HepG2 (cell line): ENCODE measurements around the gene SMIM29. TPM values are rescaled to one million over a fixed set of nuclear protein-coding genes. Genes with fewer than 3 reads are reported as not detected.

ENCODE experiments used
- ATAC-seq: fragments of 200-7000 bp; cut with Tn5 transposase; 3 replicates; pipeline ENCODE4 v1.9.1; 2020; ENCODE audit warnings: mild to moderate bottlenecking, moderate library complexity
- BruUV-seq: library from RNA; stranded (reverse); fragments of 400-500 nt; replicated peaks from 2 replicates; lab custom pipeline; 2021; lab: Mats Ljungman, UMichigan
- CTCF ChIA-PET: fragments of 300-600 bp; formaldehyde crosslinking; extraction: SDS; loops from one replicate; lab custom pipeline; 2021; ENCODE audit warnings: low total read pairs, inconsistent platforms, low intra/inter-chr PET ratio; lab: Yijun Ruan, JAX
- POLR2A ChIA-PET: fragments of 350-600 bp; sonication (Branson Sonifier 250); formaldehyde crosslinking; loops from one replicate; lab custom pipeline; 2020; ENCODE audit warnings: antibody characterized with exemption, inconsistent platforms; lab: Yijun Ruan, JAX
- DNase-seq: peaks from one replicate; pipeline ENCODE4 v3.0.0-alpha.2; 2015; ENCODE audit warnings: low spot score
- FAIRE-seq: peaks from 3 replicates; lab custom pipeline; 2011; peaks lifted over from hg19 to GRCh38; lab: Jason Lieb, UNC
- H2AFZ ChIP-seq: one replicate; pipeline ENCODE4 v1.6.1; 2011; ENCODE audit warnings: low read length, inconsistent platforms
- H3K27ac ChIP-seq: fragments of 300-600 bp; 3 replicates; pipeline ENCODE4 v1.8.0; 2011; ENCODE audit warnings: mixed run types, mild to moderate bottlenecking, mixed read lengths, low read length, inconsistent platforms; ENCODE audit not compliant: insufficient read depth; ENCODE audit errors: extremely low read length
- H3K27me3 ChIP-seq, 2 experiments: fragments of 200-600 bp in 1 of 2; 2 replicates in 1 of 2; 3 replicates in 1 of 2; pipeline versions ENCODE4 v1.6.0 to v1.8.0; 2011; ENCODE audit warnings: low read length in 2 of 2, mild to moderate bottlenecking in 2 of 2, moderate library complexity in 2 of 2, inconsistent platforms in 1 of 2; ENCODE audit not compliant: insufficient read depth in 2 of 2, control insufficient read depth in 1 of 2
- H3K36me3 ChIP-seq, 2 experiments: fragments of 200-600 bp in 1 of 2; replicated peaks in 1 of 2; 2 replicates in 1 of 2; 3 replicates in 1 of 2; pipeline versions ENCODE4 v1.5.1 to v1.8.0; 2011; ENCODE audit warnings: low read length in 2 of 2, inconsistent platforms in 1 of 2; ENCODE audit not compliant: insufficient read depth in 2 of 2, control insufficient read depth in 1 of 2
- H3K4me1 ChIP-seq: 2 replicates; pipeline ENCODE4 v1.5.1; 2012; ENCODE audit warnings: low read length, inconsistent platforms; ENCODE audit not compliant: insufficient read depth
- H3K4me2 ChIP-seq: 2 replicates; pipeline ENCODE4 v1.6.0; 2011; ENCODE audit warnings: low read depth, low read length, inconsistent platforms
- H3K4me3 ChIP-seq, 3 experiments: fragments of 200-600 bp in 1 of 3; sonication (generic), shearing (Covaris generic) in 1 of 3; replicated peaks in 1 of 3; 2 replicates each; pipeline ENCODE4 v1.5.1; 2011 to 2016; ENCODE audit warnings: low read length in 3 of 3, inconsistent platforms in 2 of 3, low read depth in 2 of 3, mild to moderate bottlenecking in 2 of 3, control low read depth in 1 of 3, mixed read lengths in 1 of 3; ENCODE audit not compliant: insufficient read depth in 1 of 3
- H3K79me2 ChIP-seq: one replicate; pipeline ENCODE4 v1.6.1; 2011; ENCODE audit warnings: low read length, inconsistent platforms; ENCODE audit not compliant: insufficient read depth
- H3K9ac ChIP-seq: 2 replicates; pipeline ENCODE4 v1.6.0; 2011; ENCODE audit warnings: mild to moderate bottlenecking, low read depth, low read length, inconsistent platforms; ENCODE audit not compliant: insufficient read depth
- H3K9me3 ChIP-seq: 2 replicates; pipeline ENCODE4 v1.5.1; 2012; ENCODE audit warnings: mild to moderate bottlenecking, low read length
- H4K20me1 ChIP-seq: 2 replicates; pipeline ENCODE4 v1.6.0; 2011; ENCODE audit warnings: inconsistent platforms, mild to moderate bottlenecking, low read length, moderate library complexity; ENCODE audit not compliant: insufficient read depth
- KDM1A ChIP-seq: IDR thresholded peaks from 2 replicates; pipeline ENCODE4 v1.6.1; 2016; ENCODE audit warnings: missing compliant biosample characterization
- ZNF543 ChIP-seq: sonication (generic); formaldehyde crosslinking; IDR thresholded peaks from 2 replicates; pipeline ENCODE4 v1.4.0; 2020; ENCODE audit warnings: mild to moderate bottlenecking, missing genetic modification reagents
- WGBS: methylation state at CpG from one replicate; pipeline ENCODE4 v1.1.6; 2017; ENCODE audit warnings: low lambda C conversion rate; 5-methylcytosine and 5-hydroxymethylcytosine counted together
- in situ Hi-C: cut with HindIII; loops from 2 replicates; pipeline ENCODE4 v1.10.0; 2017; ENCODE audit warnings: low pct_unique_long_range_greater_than_20kb; ENCODE audit not compliant: extremely low pct_ligation_motif_present
- intact Hi-C: fragments of 100-400 bp; cut with micrococcal nuclease; formaldehyde crosslinking; loops from one replicate; pipeline ENCODE4 v1.10.0; 2022; ENCODE audit not compliant: unreplicated experiment
- polyA plus RNA-seq, 8 experiments: library from polyadenylated mRNA; depleted of rRNA in 3 of 8; stranded (reverse) in 7 of 8; unstranded in 1 of 8; fragments of >200 nt; fragmentation: Illumina TruSeq in 4 of 8; extraction: Trizol in 4 of 8; gene quantifications; 2 replicates each; pipeline versions ENCODE4 v1.2.1 to v1.2.3, GENCODE V29; 2011 to 2016; ENCODE audit warnings: low read depth in 4 of 8, missing spikeins in 1 of 8, mixed read lengths in 1 of 8; ENCODE audit not compliant: insufficient read depth in 1 of 8
- total RNA-seq, 5 experiments: library from RNA; depleted of rRNA; stranded (reverse); fragments of >200 nt; fragmentation: Illumina TruSeq; extraction: Trizol; gene quantifications; 2 replicates each; pipeline ENCODE4 v1.2.3, GENCODE V29; 2016; ENCODE audit warnings: low read depth in 1 of 5
- TF ChIP-seq, protein P1 (sequence below): sonication (generic); formaldehyde crosslinking; IDR thresholded peaks from 2 replicates; pipeline ENCODE4 v1.5.1; 2020; ENCODE audit warnings: mild to moderate bottlenecking, missing genetic modification reagents, moderate library complexity

The SMIM29 gene
- total and polyA plus RNA-seq, 2 of the 13 experiments (the other 11 are each of a cell fraction or from before 2014, with no cell fraction given), result 8.8 to 15.3 TPM

DNA sequence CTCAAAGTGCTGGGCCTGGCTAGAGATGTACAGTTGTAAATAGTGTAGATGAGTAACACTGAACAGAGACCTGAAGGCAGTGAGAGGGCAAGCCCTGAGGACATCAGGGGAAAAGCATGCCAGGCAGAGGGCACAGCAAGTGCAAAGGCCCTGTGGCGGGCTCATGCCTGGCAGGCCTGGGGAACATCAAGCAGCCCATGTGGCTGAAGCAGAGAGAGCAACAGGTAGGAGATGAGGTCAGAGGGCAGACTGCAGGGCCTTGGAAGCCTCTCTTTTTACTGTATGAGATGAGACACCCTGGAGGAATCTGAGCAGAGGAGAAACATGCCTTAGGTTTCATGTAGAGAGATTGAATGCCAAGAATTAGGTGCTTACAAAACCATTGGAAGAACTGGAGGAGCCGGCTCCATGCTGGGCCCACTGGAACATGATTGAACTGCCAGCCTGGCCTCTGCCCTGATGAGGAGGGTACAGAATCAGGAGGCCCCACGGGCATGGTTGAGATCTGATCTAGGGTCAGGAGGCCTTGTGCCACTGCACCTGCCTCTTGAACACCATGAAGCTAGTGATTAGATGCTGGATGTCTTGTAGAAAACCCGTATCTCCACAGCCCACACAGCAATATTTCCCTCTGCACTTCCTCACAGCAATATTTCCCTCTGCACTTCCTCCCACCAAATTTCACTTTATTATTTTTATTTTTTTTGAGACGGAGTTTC is 18.0 kb downstream of the SMIM29 start:
- intact Hi-C loops, result no loop called here

More for the DNA sequence above, 18.0 kb downstream of the SMIM29 start:
- Histone ChIP-seq H3K27me3 (peaks cover 5 to 26% of the 10 kb centered on the region in 2 experiments; a peak in 4 of 5 replicates), H3K27ac (no peak overlapping the region), H3K4me1 (peaks cover 30% of the 10 kb centered on the region), H3K4me2 (no peak overlapping the region), H3K9me3 (no peaks in the 10 kb centered on the region), H2AFZ (no peak overlapping the region), H4K20me1 (no peaks in the 10 kb centered on the region), H3K4me3 (no peak overlapping the region), H3K36me3 (no peaks in the 10 kb centered on the region), H3K9ac (no peak overlapping the region), H3K79me2 (no peaks in the 10 kb centered on the region)
- ATAC-seq (no peak), FAIRE-seq (no peak), DNase-seq (no peak)
- BruUV-seq, result no TSS peak
- ChIA-PET CTCF (no interaction called here), POLR2A (no interaction called here)
- WGBS, result 57% methylated on average over 5 of the region's 5 CpGs
- in situ Hi-C loops, result loop anchor here (5.0 to 25.0 kb wide), 2 partner anchors 34 to 381 kb away; no protein-coding TSS in a partner anchor
- TF ChIP-seq, protein P1, sequence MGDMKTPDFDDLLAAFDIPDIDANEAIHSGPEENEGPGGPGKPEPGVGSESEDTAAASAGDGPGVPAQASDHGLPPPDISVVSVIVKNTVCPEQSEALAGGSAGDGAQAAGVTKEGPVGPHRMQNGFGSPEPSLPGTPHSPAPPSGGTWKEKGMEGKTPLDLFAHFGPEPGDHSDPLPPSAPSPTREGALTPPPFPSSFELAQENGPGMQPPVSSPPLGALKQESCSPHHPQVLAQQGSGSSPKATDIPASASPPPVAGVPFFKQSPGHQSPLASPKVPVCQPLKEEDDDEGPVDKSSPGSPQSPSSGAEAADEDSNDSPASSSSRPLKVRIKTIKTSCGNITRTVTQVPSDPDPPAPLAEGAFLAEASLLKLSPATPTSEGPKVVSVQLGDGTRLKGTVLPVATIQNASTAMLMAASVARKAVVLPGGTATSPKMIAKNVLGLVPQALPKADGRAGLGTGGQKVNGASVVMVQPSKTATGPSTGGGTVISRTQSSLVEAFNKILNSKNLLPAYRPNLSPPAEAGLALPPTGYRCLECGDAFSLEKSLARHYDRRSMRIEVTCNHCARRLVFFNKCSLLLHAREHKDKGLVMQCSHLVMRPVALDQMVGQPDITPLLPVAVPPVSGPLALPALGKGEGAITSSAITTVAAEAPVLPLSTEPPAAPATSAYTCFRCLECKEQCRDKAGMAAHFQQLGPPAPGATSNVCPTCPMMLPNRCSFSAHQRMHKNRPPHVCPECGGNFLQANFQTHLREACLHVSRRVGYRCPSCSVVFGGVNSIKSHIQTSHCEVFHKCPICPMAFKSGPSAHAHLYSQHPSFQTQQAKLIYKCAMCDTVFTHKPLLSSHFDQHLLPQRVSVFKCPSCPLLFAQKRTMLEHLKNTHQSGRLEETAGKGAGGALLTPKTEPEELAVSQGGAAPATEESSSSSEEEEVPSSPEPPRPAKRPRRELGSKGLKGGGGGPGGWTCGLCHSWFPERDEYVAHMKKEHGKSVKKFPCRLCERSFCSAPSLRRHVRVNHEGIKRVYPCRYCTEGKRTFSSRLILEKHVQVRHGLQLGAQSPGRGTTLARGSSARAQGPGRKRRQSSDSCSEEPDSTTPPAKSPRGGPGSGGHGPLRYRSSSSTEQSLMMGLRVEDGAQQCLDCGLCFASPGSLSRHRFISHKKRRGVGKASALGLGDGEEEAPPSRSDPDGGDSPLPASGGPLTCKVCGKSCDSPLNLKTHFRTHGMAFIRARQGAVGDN (CRISPR knock-in tag), result 0 out of 2 replicates have a peak, but pooled peaks have one; percentile 12
- TF ChIP-seq ZNF543 (no peak), KDM1A (0 out of 2 replicates have a peak, but pooled peaks have one; percentile 30)
